ENCODE results near the gene HMBS.
"Not testable (repeated sequence)": the region's sequence is repeated elsewhere in the genome, so short reads cannot be mapped to it uniquely, and the experiment has no call there.

HMBS gene

DNA sequence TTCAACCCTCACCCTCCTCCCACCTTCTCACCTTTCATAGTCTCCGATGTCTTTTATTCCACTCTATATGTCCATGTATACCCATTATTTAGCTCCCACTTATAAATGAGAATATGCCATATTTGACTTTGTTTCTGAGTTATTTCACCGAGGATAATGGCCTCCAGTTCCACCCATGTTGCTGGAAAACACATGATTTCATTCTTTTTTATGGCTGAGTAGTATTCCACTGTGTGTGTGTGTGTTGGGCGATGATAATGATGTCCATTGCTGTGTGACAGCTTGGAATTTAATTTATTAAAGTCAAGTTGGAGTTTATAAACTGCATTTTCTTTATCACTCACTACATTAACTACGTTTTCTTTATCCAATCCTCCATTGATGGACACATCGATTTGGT, 33.5 kb downstream of the HMBS start:
- no peak for DNase-seq (ENCODE audit: low read depth in 4 of 4, low spot score in 1 of 4)

DNA sequence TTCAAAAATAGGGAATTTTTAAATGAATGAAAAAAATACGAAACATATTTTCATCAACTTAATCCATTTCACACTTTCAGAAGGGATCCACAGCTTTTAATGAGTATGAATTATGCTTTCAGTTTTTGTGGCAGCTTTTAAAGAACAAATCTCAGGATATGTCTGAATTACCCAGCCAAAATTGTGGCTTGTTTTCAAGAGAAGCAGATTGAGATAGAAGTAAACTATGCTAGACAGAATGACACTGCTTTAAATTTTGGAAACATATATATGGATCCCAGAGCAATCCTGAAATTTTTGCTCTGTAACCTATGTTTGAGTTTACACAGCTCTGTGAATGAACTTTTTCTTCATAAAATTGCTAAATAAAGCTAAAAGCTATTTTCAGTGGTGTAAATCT, 34.3 kb downstream of the HMBS start:
- DNase-seq (ENCODE audit: low read depth in 4 of 4, low spot score in 1 of 4), result no peak

DNA sequence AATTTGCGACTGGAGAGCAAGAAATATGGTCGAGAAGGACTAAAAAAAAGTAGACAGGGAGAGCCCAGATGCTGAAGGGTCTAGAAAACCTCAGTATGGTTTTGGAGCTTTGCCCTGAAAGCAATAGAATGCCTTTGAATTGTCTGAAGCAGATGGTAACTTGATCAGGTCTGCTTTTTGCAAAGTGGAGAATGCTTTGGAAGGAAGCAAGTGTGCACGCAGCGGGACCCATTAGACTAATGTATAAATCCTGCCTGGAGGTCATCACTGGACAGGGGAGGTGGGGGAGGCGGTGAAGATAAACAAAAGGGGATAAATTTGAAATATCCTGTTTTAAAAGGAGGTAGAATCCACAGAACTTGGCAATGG, 35.9 kb downstream of the HMBS start:
- DNase-seq (ENCODE audit: low read depth in 4 of 4, low spot score in 1 of 4), result no peak

DNA sequence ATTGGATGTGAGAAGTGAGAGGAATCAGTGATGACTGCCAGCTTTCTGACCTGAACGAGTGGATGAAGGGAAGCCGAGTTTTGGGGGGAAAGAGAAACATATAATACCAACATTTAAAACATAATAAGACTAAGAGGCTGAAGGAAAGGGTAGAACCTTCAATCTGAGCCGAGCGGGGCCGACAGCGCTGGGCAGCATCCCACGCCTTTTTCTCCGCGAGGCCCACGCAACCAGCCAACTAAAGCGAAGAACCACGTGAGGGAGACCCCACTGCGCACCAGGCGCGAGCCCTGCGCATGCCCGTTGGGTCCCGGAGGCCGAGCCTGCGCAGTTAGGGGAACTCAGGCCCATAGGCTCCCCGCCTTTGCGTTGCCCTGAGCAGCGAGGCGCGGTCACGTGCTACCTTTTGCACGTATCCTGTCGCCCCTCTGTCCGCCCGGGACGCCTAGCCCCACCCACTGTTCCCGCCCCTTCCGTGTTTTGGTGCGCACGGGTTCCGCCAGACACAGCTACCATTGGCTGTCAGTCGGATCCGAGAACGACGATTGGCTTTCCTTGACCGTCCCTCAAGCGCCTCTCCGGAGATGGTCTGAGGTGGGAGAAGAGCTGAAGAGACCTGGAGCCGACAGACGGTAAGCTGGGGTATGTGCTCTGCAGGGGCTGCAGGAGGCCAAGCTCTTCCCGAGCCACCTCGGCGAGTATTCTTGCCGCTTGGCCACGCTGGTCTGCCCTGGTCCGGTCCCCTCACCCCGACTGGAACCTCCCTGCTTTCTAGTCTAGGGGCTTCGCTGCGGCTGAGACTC, 36.5 kb downstream of the HMBS start, which contains the start of gene HINFP:
TSS of gene HINFP (plus strand) at position 573 of the 803 bp plus-strand sequence. CDS start 5,365 bp downstream, outside the sequence.
- peak; percentile 98 to 100 (median 100) for DNase-seq (ENCODE audit: low read depth in 4 of 4, low spot score in 1 of 4)

DNA sequence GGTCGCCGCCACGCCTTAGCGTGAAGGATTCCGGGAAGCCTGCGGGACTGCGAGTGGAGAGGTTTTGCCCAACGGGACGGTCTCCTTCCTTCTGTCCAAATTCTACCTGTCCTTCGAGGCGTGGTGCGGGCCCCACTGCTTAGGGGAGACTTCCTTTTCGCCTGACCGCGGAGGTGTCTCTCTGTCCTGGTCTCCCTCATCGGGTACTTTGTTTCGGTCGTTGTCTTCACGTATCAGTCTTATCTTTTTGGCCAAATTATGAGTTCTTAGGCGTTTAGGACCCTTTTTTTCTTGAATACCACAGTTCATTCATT, 37.1 kb downstream of the HMBS start:
- peak in 2 of 4 experiments; percentile 33 to 37 for DNase-seq (ENCODE audit: low read depth in 4 of 4, low spot score in 1 of 4)

DNA sequence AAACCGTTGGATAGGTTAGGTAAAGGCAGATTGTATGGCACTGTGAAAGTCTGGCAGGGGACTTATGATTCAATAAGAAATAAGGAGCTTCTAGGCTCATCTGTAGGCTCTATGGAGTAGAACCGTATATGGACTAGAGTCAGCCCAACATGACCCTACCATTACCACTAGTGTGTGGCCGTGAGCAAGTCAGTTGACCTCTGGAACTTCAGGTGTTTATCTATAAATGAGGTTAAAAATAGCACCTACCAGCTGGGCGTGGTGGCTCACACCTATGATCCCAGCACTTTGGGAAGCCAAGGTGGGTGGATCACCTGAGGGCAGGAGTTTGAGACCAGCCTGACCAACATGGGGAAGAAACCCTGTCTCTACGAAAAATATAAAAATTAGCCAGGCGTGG, 41.1 kb downstream of the HMBS start:
- DNase-seq (ENCODE audit: low read depth in 4 of 4, low spot score in 1 of 4), result no peak

DNA sequence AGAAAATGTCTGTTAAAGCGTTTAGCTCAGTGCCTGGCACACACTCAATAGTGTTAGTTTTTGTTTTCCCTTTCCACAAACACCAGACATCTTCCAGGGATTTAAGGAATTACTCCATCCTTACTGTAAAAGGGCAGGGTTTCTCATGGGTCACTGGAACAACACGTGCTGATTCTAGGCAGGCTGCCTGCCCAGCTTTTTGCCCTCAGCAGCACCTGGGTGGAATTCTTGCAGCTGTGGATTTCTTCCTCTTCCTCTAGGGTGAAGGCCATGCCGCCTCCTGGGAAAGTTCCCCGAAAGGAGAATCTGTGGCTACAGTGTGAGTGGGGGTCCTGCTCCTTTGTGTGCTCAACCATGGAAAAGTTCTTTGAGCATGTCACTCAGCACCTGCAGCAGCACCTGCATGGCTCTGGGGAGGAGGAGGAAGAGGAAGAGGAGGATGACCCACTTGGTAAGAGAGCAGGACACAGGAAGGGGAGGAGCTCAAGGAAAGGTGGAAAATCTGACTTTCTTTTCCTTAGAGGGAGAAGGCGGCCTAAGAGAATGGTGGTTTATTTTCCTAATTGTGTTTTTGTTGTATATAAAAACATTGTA, 42.1 kb downstream of the HMBS start:
- no peak for DNase-seq (ENCODE audit: low read depth in 4 of 4, low spot score in 1 of 4)

DNA sequence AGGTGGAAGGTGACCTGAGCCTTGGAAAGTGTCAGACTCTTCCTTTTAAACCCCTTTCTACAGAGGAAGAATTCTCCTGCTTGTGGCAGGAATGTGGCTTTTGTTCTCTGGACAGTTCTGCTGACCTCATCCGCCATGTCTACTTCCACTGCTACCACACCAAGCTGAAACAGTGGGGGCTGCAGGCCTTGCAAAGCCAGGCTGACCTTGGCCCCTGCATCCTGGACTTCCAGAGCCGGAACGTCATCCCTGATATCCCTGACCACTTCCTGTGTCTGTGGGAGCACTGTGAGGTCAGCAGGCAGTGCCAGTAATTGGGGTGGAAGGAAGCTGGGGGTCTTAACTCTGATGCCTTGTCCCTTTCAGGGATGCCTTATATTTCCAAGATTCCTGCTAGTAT, 46.0 kb downstream of the HMBS start:
- DNase-seq (ENCODE audit: low read depth in 4 of 4, low spot score in 1 of 4), result no peak

DNA sequence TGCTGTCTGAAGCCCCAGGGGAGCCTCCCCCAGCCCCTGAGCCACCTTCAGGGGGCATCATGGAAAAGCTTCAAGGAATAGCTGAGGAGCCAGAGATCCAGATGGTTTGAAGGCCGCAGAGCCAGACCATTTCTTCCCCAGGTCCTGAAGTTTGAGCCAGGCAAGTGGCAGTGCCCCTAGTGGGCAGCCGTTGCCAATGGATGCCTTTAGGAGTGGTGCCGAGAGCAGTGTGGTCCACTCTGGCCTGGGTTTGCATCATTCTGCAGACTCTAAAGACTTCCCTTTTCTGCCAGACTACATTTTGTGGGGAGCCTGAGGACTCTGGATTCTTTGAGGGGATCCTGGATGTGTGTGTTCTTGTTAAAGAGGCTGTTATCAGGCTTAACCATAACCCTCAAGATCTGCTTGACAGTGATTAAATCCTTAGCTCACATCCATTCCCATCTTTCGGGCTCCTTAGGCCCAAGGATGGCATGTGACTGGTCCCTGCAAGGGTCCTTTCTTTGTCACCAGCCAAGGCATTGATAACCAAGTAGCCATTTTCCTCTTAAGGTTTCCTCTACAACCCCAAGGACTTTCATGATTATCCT, 49.8 kb downstream of the HMBS start:
- no peak for DNase-seq (ENCODE audit: low read depth in 4 of 4, low spot score in 1 of 4)

DNA sequence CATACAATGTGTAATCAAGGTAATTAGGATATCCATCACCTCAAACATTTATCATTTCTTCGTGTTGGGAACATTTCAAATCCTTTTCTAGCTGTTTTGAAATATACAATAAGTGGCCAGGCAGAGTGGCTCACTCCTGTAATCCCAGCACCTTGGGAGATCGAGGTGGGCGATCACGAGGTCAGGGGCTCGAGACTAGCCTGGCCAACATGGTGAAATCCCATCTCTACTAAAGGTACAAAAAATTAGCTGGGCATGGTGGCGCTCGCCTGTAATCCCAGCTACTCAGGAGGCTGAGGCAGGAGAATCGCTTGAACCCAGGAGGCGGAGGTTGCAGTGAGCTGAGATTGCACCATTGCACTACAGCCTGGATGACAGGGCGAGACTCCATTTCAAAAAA, 54.6 kb downstream of the HMBS start:
- not testable (repeated sequence) for DNase-seq (ENCODE audit: low read depth in 4 of 4, low spot score in 1 of 4)

Measured in stimulated activated CD4-positive, alpha-beta T cell treated with anti-CD3 and anti-CD28 coated beads, Interleukin-1b, Interleukin-23, amount 100 ng/mL, for 24 hours (primary cell).